Measurements from ENCODE around the gene PROSER3.

DNA sequence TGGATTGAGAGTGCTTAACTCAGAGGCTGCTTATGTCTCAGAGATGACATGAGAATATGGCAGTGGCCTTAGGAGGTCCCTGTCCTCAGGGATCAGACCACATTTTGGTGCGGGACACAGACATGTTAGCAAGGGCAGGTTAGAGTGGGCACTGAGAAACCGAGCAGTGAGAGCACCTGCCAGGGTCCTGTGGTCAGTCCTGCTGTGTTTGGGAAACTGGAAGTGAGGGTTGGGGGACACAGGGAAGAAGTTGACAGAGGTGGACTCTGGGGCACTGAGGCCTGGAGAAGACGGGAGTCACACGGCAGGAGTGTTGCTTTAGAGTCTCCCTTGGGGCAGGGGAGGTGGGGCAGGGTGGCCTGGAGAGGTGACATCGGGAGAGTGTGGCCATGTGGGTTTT lies 23.1 kb upstream of the PROSER3 start:
- TF ChIP-seq EZH2 (IDR thresholded peaks at IDR 0.05; ENCODE audit: insufficient read depth, poor library complexity, severe bottlenecking) (no peak), EZH2phosphoT487 (IDR thresholded peaks at IDR 0.05; ENCODE audit: insufficient read depth, low read depth) (no peak)
